Stimulated activated CD8-positive, alpha-beta memory T cell treated with anti-CD3 and anti-CD28 coated beads, Interleukin-7, amount 100 ng/mL, for 48 hours (primary cell): ENCODE measurements around the gene SP140.
"Not testable (repeated sequence)": the region's sequence is repeated elsewhere in the genome, so short reads cannot be mapped to it uniquely, and the experiment has no call there.

Source experiments
- DNase-seq, 2 donors: peaks; one replicate each; pipeline ENCODE4 v3.0.0-alpha.2; 2020; ENCODE audit warnings: low read depth in 1 of 2; ENCODE audit errors: extremely low read depth in 1 of 2

Gene SP140

GRCh38 chr2:230324503-230324902 lies 99.0 kb downstream of the SP140 start:
- no peak for DNase-seq

- no peak for DNase-seq
These were observed 100.0 kb downstream of the SP140 start for GRCh38 chr2:230325316-230326243.

GRCh38 chr2:230326453-230327417 lies 101.2 kb downstream of the SP140 start, which contains the start of gene SP140L:
TSS of gene SP140L (plus strand) at chr2:230327193. CDS start at chr2:230327270, 77 bp downstream.
- peak; percentile 62 to 75 for DNase-seq

GRCh38 chr2:230327418-230328154 lies 102.0 kb downstream of the SP140 start:
- DNase-seq, result no peak

- DNase-seq, result no peak
These were observed 102.6 kb downstream of the SP140 start for GRCh38 chr2:230328155-230328458.

- no peak for DNase-seq
These were observed 104.5 kb downstream of the SP140 start for GRCh38 chr2:230329946-230330605.

- no peak for DNase-seq
These were observed 105.2 kb downstream of the SP140 start for GRCh38 chr2:230330725-230331124.

- DNase-seq, result no peak
These were observed 109.9 kb downstream of the SP140 start for GRCh38 chr2:230335461-230335863.

GRCh38 chr2:230335864-230336506 lies 110.4 kb downstream of the SP140 start:
- DNase-seq, result no peak

GRCh38 chr2:230341936-230342528 lies 116.5 kb downstream of the SP140 start:
- not testable (repeated sequence) for DNase-seq

GRCh38 chr2:230343041-230343624 lies 117.6 kb downstream of the SP140 start:
- not testable (repeated sequence) for DNase-seq

- no peak for DNase-seq
These were observed 118.2 kb downstream of the SP140 start for GRCh38 chr2:230343747-230344146.

GRCh38 chr2:230346465-230346864 lies 120.9 kb downstream of the SP140 start:
- no peak for DNase-seq

GRCh38 chr2:230346921-230347533 lies 121.5 kb downstream of the SP140 start:
- no peak for DNase-seq

- DNase-seq, result no peak
These were observed 122.2 kb downstream of the SP140 start for GRCh38 chr2:230347659-230348305.

- DNase-seq, result no peak
These were observed 123.3 kb downstream of the SP140 start for GRCh38 chr2:230348787-230349186.

GRCh38 chr2:230356084-230356483 lies 130.5 kb downstream of the SP140 start:
- DNase-seq, result no peak

GRCh38 chr2:230358305-230358704 lies 132.8 kb downstream of the SP140 start:
- DNase-seq, result no peak
